Fibroblast of pulmonary artery (primary cell): ENCODE data around the gene ELMO1.

ENCODE experiments used
- DNase-seq: peaks from one replicate; pipeline ENCODE4 v3.0.0-alpha.2; 2010; ENCODE audit warnings: low read depth
- H3K4me3 ChIP-seq: replicated peaks from 2 replicates; pipeline ENCODE4 v1.5.1; 2011; ENCODE audit warnings: low read depth, mild to moderate bottlenecking, control low read depth, low read length, moderate library complexity
- TF ChIP-seq, protein P1 (sequence below): IDR thresholded peaks from 2 replicates; pipeline ENCODE4 v1.5.1; 2011; ENCODE audit warnings: mild to moderate bottlenecking, control low read depth, low read length, inconsistent platforms; ENCODE audit errors: missing control alignments

ELMO1 gene

DNA sequence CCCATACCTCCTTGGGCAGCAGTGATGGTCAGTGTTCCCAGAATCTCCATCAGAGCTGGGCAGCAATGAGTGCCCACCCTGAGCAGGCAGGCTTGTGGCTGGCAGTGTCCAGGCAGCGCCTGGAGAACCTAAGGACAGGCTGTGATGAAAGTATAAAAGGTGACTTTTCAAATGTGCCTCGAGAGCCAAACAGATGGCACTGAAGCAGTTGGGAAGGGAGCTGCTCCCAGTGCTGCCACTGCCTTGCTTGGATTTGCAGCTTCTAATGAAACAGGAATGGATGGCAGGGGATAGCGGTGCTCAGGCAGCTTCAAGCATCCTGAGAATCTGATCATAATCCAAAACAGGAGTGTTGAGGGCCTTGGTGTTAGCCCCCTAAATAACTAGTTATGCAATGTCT, 544.6 kb downstream of the ELMO1 start:
- no peak overlapping the region for H3K4me3 ChIP-seq
- TF ChIP-seq, protein P1, sequence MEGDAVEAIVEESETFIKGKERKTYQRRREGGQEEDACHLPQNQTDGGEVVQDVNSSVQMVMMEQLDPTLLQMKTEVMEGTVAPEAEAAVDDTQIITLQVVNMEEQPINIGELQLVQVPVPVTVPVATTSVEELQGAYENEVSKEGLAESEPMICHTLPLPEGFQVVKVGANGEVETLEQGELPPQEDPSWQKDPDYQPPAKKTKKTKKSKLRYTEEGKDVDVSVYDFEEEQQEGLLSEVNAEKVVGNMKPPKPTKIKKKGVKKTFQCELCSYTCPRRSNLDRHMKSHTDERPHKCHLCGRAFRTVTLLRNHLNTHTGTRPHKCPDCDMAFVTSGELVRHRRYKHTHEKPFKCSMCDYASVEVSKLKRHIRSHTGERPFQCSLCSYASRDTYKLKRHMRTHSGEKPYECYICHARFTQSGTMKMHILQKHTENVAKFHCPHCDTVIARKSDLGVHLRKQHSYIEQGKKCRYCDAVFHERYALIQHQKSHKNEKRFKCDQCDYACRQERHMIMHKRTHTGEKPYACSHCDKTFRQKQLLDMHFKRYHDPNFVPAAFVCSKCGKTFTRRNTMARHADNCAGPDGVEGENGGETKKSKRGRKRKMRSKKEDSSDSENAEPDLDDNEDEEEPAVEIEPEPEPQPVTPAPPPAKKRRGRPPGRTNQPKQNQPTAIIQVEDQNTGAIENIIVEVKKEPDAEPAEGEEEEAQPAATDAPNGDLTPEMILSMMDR = no peak
- DNase-seq = no peak

DNA sequence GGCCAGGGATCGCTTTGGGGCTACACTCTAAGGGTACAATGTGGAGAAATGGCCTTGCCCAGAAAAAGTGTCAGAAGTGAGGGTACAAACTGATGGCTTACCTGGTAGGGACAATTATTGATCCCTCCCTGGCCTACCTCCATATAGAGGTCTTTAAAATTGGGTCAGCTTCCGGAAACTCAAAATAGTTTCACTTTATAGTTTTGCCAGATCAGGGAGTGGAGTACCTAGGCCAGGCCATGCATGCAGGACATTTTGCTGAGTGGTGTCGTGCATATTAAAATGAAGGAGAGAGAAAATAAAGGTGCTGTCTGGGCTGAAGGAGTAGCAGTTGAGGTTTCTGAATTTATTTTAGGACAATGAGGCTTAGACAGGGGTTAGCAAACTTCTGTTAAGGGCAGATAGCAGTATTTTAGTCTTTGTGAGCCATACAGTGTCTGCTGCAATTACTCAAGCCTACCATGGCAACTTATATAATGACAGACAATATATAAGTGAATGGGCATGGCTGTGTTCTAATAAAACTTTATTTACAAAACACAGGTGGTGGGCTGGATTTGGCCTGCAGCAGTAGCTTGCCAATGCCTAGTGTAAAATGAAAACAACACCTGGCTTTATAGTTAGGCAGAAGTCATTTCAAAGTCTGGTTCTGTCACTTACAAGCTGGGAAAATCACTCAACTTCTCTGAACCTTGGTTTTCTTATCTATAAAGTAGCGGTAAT, 547.5 kb downstream of the ELMO1 start:
- H3K4me3 ChIP-seq = no peak overlapping the region
- DNase-seq = no peak
- TF ChIP-seq, protein P1 = no peak

DNA sequence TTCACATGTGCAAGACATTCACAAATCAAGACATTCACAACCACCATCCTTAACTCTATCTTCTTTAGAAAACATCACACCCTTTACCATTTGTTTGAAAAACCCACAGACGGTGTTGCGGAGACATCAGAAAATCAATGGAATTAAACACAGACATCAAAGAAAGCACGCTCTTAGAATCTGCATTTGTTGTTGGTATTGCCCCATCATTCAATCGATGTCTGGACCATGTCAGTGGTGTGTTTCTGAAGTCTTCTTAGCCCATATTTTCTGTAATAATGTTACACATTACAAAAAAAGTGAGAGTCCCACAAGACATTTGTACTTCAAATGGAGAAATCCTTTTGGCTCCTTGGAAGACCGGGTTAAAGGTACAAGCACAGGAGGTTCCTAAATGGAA, 550.5 kb downstream of the ELMO1 start:
- no peak for DNase-seq
- TF ChIP-seq, protein P1 = no peak

DNA sequence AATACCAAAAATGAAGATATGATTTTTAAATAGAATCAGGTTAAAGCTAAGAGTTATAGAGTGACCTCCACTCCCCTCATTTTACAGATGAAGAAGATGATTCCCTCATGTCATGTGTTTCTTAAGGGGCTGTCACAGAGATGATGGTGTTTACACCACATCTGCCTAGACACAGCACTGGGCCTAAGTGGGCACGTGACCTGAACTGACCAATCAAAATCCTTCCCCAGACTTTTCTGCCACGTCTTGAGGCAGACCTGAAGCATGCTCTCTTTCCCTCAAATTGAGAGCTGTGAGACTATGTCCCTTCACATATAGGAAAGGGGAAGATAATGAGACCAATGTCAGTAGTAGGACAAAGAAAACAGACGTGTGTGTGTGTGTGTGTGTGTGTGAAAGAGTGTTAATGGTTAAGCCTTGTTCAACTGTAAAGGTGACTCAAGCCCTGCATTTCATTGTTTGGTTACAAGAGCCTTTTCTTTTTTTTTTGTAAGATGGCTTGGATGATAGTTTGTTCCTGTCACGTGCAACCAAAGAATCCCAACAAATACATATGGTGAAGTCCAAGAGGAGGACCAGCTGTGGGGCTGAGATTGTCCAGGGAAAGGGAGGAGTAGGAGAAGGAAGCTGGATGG, 551.6 kb downstream of the ELMO1 start:
- TF ChIP-seq, protein P1 = no peak
- H3K4me3 ChIP-seq = no peak overlapping the region
- DNase-seq = no peak

More for the DNA sequence above, 550.5 kb downstream of the ELMO1 start:
- no peak overlapping the region for H3K4me3 ChIP-seq

GRCh38 chr7:36896418-36896817, 552.2 kb downstream of the ELMO1 start:
- H3K4me3 ChIP-seq = no peak overlapping the region
- TF ChIP-seq, protein P1 = no peak
- no peak for DNase-seq

GRCh38 chr7:36895192-36895591, 553.5 kb downstream of the ELMO1 start:
- TF ChIP-seq, protein P1 = no peak
- H3K4me3 ChIP-seq = no peak overlapping the region
- DNase-seq = peak; percentile 17
